ENCODE data around the gene ADAMTS17.

DNA sequence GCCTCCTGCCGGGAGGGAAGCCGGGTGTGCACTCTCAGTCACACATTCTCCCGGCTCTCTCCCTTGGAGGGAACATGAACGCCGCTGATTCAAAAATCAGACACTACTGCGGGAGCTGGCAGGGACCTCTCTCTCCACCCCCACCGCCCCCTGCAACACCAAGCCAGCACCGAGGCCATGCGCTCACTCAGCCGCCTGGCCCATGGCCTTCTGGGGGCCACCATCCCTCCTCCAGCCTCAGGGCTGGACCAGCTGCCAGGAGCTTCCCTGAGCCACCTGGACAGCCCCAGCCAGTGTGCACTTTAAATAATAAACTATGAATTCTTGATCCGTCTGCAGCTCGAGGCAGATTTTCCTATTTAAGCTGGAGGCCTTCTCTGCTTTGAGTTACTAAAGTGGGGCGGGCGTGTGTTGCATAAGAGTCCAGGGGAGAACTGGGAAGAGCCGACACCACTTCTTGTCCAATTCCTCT, 30.6 kb downstream of the ADAMTS17 start:
- TF ChIP-seq, protein P1, sequence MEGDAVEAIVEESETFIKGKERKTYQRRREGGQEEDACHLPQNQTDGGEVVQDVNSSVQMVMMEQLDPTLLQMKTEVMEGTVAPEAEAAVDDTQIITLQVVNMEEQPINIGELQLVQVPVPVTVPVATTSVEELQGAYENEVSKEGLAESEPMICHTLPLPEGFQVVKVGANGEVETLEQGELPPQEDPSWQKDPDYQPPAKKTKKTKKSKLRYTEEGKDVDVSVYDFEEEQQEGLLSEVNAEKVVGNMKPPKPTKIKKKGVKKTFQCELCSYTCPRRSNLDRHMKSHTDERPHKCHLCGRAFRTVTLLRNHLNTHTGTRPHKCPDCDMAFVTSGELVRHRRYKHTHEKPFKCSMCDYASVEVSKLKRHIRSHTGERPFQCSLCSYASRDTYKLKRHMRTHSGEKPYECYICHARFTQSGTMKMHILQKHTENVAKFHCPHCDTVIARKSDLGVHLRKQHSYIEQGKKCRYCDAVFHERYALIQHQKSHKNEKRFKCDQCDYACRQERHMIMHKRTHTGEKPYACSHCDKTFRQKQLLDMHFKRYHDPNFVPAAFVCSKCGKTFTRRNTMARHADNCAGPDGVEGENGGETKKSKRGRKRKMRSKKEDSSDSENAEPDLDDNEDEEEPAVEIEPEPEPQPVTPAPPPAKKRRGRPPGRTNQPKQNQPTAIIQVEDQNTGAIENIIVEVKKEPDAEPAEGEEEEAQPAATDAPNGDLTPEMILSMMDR (IDR thresholded peaks at IDR 0.05; ENCODE audit: borderline replicate concordance, extremely low read depth, low read length, poor library complexity, severe bottlenecking), result no peak
- no peak for TF ChIP-seq EZH2 (IDR thresholded peaks at IDR 0.05; ENCODE audit: borderline replicate concordance, low read depth, low read length, severe bottlenecking)
